Measurements from ENCODE around the gene FBLN1.

Gene FBLN1

DNA sequence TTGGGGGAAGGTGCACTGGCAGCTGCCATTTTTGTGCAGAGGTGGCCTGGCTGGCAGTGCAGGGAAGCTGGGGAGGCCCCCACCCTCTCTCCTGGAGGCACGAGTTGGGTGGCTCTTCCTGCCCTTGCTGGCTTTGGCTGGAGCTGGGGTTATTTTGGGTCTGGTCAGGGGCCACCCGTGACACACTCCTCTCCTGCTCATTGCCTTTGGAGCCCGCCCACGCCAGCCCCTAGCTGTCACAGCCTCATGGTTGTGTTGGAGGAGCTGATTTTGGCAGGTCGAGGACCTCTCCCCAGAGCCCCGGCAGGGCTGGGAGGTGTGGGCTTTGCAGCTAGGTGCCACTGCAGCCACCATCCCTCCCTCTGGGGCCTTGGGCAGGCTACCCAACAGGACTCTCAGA, 21.5 kb downstream of the FBLN1 start:
- H3K4me3 ChIP-seq (ENCODE audit: low read depth, low read length) = no peak overlapping the region
- TF ChIP-seq, protein P1, sequence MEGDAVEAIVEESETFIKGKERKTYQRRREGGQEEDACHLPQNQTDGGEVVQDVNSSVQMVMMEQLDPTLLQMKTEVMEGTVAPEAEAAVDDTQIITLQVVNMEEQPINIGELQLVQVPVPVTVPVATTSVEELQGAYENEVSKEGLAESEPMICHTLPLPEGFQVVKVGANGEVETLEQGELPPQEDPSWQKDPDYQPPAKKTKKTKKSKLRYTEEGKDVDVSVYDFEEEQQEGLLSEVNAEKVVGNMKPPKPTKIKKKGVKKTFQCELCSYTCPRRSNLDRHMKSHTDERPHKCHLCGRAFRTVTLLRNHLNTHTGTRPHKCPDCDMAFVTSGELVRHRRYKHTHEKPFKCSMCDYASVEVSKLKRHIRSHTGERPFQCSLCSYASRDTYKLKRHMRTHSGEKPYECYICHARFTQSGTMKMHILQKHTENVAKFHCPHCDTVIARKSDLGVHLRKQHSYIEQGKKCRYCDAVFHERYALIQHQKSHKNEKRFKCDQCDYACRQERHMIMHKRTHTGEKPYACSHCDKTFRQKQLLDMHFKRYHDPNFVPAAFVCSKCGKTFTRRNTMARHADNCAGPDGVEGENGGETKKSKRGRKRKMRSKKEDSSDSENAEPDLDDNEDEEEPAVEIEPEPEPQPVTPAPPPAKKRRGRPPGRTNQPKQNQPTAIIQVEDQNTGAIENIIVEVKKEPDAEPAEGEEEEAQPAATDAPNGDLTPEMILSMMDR (IDR thresholded peaks at IDR 0.05; ENCODE audit: low read depth, low read length) = no peak

GRCh38 chr22:45524966-45525365, 22.3 kb downstream of the FBLN1 start:
- TF ChIP-seq, protein P1 (IDR thresholded peaks at IDR 0.05; ENCODE audit: low read depth, low read length) = no peak

GRCh38 chr22:45525480-45525879, 22.8 kb downstream of the FBLN1 start:
- TF ChIP-seq, protein P1 (IDR thresholded peaks at IDR 0.05; ENCODE audit: low read depth, low read length) = no peak
- no peak overlapping the region for H3K4me3 ChIP-seq (ENCODE audit: low read depth, low read length)

More at GRCh38 chr22:45524966-45525365, 22.3 kb downstream of the FBLN1 start:
- H3K4me3 ChIP-seq (ENCODE audit: low read depth, low read length) = no peak overlapping the region

DNA sequence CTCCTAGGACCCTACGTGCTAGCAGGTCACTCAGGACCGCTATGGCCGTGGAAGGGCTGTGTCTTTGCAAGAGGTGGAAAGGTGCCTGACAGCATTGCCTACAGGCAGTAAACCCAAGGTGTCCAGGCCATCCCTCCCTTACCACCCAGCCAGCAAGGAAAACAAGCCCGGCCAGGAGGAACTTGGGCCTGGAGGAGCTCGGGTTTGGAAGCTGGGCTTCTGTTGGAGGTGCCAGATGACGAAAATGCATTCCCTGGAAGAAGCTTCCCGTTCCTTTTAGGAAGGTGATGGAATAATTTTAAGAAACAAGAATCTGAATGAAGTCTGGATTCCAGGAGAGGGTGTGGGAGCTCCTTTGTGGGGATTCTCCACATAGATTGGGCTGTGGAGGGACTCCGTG, 23.6 kb downstream of the FBLN1 start:
- H3K4me3 ChIP-seq (ENCODE audit: low read depth, low read length) = no peak overlapping the region
- TF ChIP-seq, protein P1 (IDR thresholded peaks at IDR 0.05; ENCODE audit: low read depth, low read length) = no peak

DNA sequence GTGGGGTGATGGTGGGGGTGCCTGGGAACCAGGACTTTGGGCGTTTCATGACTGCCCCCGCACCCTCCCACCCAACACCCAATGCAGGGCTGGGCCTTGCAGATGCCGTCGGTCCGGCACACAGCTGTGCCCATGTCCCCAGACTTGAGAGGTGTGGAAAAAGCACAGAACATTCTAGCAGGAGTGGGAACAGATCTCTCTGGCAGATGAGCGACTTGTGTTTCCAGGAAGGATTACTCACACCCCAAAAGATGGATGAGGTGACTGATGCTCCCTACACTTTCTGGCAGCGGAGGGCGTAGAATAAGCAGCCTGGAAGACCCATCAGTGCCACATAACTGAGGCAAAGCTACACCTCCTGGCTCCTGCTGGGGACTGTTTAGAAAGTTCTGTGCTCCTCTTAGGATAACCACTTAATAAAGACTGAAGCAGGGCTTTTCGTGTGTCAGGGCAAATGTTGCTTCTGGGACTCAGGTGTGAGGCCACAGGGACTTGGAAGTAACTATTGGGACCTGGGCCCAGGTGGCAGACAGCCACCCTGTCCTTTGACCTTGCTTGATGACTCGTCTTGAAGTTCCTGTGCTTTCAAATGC, 24.2 kb downstream of the FBLN1 start:
- TF ChIP-seq, protein P1 (IDR thresholded peaks at IDR 0.05; ENCODE audit: low read depth, low read length) = no peak
- no peak overlapping the region for H3K4me3 ChIP-seq (ENCODE audit: low read depth, low read length)

- TF ChIP-seq, protein P1 (IDR thresholded peaks at IDR 0.05; ENCODE audit: low read depth, low read length) = no peak
- no peak overlapping the region for H3K4me3 ChIP-seq (ENCODE audit: low read depth, low read length)
Measured at GRCh38 chr22:45527456-45527855, 24.8 kb downstream of the FBLN1 start.

- H3K4me3 ChIP-seq (ENCODE audit: low read depth, low read length) = no peak overlapping the region
- TF ChIP-seq, protein P1 (IDR thresholded peaks at IDR 0.05; ENCODE audit: low read depth, low read length) = no peak
Measured at GRCh38 chr22:45528046-45528445, 25.4 kb downstream of the FBLN1 start.
